PC-9 (cell line): ENCODE measurements around the gene ELF2. TPM values are rescaled to one million over a fixed set of nuclear protein-coding genes. Genes with fewer than 3 reads are reported as not detected.

ENCODE experiments used
- BruUV-seq: library from RNA; stranded (reverse); fragments of 400-500 nt; replicated peaks from 2 replicates; lab custom pipeline; 2021; lab: Mats Ljungman, UMichigan
- CTCF ChIA-PET: fragments of 300-600 bp; sonication (Branson Sonifier 250); formaldehyde crosslinking; loops from one replicate; lab custom pipeline; 2022; ENCODE audit warnings: antibody characterized with exemption; lab: Charles Lee
- POLR2A ChIA-PET: fragments of 300-600 bp; sonication (Branson Sonifier 250); formaldehyde crosslinking; loops from one replicate; lab custom pipeline; 2022; ENCODE audit warnings: antibody characterized with exemption; ENCODE audit not compliant: unreplicated experiment; lab: Charles Lee
- DNase-seq, 2 experiments: peaks; one replicate each; pipeline versions ENCODE4 v3.0.0 to v3.0.0-alpha.2; 2015 to 2022; ENCODE audit warnings: mixed read lengths in 1 of 2
- H2AFZ ChIP-seq: fragments of 200-600 bp; sonication (generic); 2 replicates; pipeline ENCODE4 v1.8.1; 2017; ENCODE audit warnings: antibody characterized with exemption
- H3F3A ChIP-seq: fragments of 200-600 bp; sonication (generic); 2 replicates; pipeline ENCODE4 v1.8.1; 2017; ENCODE audit warnings: antibody characterized with exemption, mild to moderate bottlenecking, low read depth; ENCODE audit not compliant: insufficient read depth
- H3K27ac ChIP-seq: fragments of 200-600 bp; sonication (generic); 2 replicates; pipeline ENCODE4 v1.6.1; 2016; ENCODE audit warnings: mixed run types
- H3K27me3 ChIP-seq: fragments of 200-600 bp; sonication (generic); 2 replicates; pipeline ENCODE4 v1.6.1; 2016; ENCODE audit warnings: low read depth, mixed run types; ENCODE audit not compliant: insufficient read depth
- H3K36me3 ChIP-seq: fragments of 200-600 bp; sonication (generic); 2 replicates; pipeline ENCODE4 v1.6.1; 2016; ENCODE audit warnings: low read depth, mixed run types
- H3K4me1 ChIP-seq: fragments of 200-600 bp; sonication (generic); replicated peaks from 2 replicates; pipeline ENCODE4 v1.6.1; 2016; ENCODE audit warnings: mixed run types; ENCODE audit not compliant: insufficient read depth
- H3K4me2 ChIP-seq: fragments of 200-600 bp; sonication (generic); 2 replicates; pipeline ENCODE4 v1.6.1; 2017; ENCODE audit warnings: mixed run types
- H3K4me3 ChIP-seq: fragments of 200-600 bp; sonication (generic); 2 replicates; pipeline ENCODE4 v1.6.1; 2016; ENCODE audit warnings: mixed run types
- H3K79me2 ChIP-seq: fragments of 200-600 bp; sonication (generic); 2 replicates; pipeline ENCODE4 v1.6.1; 2017; ENCODE audit warnings: low read depth, mixed run types
- H3K9me2 ChIP-seq: fragments of 200-600 bp; sonication (generic); 2 replicates; pipeline ENCODE4 v1.8.1; 2017; ENCODE audit warnings: mild to moderate bottlenecking; ENCODE audit not compliant: insufficient read depth
- H3K9me3 ChIP-seq: fragments of 200-600 bp; sonication (generic); 2 replicates; pipeline ENCODE4 v1.8.1; 2016; ENCODE audit warnings: low read depth; ENCODE audit not compliant: insufficient read depth
- H4K20me1 ChIP-seq: fragments of 200-600 bp; sonication (generic); 2 replicates; pipeline ENCODE4 v1.8.1; 2017; ENCODE audit not compliant: insufficient read depth
- CTCF ChIP-seq: fragments of 200-600 bp; sonication (generic); conservative IDR thresholded peaks from 2 replicates; pipeline ENCODE4 v1.6.1; 2017; ENCODE audit warnings: mixed run types, antibody characterized with exemption, mild to moderate bottlenecking, moderate library complexity
- EZH2 ChIP-seq: fragments of 200-600 bp; sonication (generic); IDR thresholded peaks from 2 replicates; pipeline ENCODE4 v1.8.0; 2017; ENCODE audit warnings: antibody characterized with exemption, low read depth
- intact Hi-C: fragments of 100-400 bp; cut with micrococcal nuclease; formaldehyde crosslinking; loops from one replicate; pipeline ENCODE4 v1.10.0; 2022; ENCODE audit not compliant: unreplicated experiment
- total RNA-seq: library from RNA; stranded (reverse); gene quantifications from 2 replicates; pipeline ENCODE4 v1.2.3, GENCODE V29; 2021

The ELF2 gene
- total RNA-seq, 1 experiment from 2014 or later: 30.7 TPM

- peak; percentile 69 to 97 for DNase-seq
- Histone ChIP-seq H3K27me3 (no peaks in the 10 kb centered on the region), H3K27ac (peak overlapping the region; percentile 21), H2AFZ (peak overlapping the region; percentile 93), H3K4me3 (peak overlapping the region; percentile 83), H3K36me3 (no peaks in the 10 kb centered on the region), H3K9me2 (no peaks in the 10 kb centered on the region), H3K4me2 (peak overlapping the region; percentile 99), H3K9me3 (no peaks in the 10 kb centered on the region), H3K4me1 (peaks cover 11% of the 10 kb centered on the region), H3K79me2 (peaks cover 11% of the 10 kb centered on the region), H4K20me1 (no peaks in the 10 kb centered on the region), H3F3A (peaks cover 14% of the 10 kb centered on the region; the same call in 1 of the 2 replicates)
- TSS peak; percentile 82 for BruUV-seq
- POLR2A ChIA-PET: interaction anchor here (0.6 to 1.1 kb wide), 4 partner anchors 123 to 426 kb away, joined by 3 to 9 read pairs (median 5); partner anchors contain the start of gene NAA15
- CTCF ChIA-PET: no interaction called here
- TF ChIP-seq CTCF: no peak
- intact Hi-C loops: loop anchor here (1.0 to 10.0 kb wide), 4 partner anchors 123 to 469 kb away; partner anchors contain the start of gene NAA15
These were observed 1.0 kb upstream of the ELF2 start for GRCh38 chr4:139177869-139178619.

- ChIA-PET POLR2A (interaction anchor here (0.6 to 0.7 kb wide), 8 partner anchors 8 to 934 kb away, joined by 3 to 7 read pairs (median 4); partner anchors contain the start of gene SLC7A11), CTCF (interaction anchor here (0.9 to 1.5 kb wide), 3 partner anchors 94 to 146 kb away, joined by 6 to 14 read pairs (median 7); no protein-coding TSS in a partner anchor)
- Histone ChIP-seq H3K27me3 (no peaks in the 10 kb centered on the region), H4K20me1 (no peaks in the 10 kb centered on the region), H3K79me2 (peaks cover 11% of the 10 kb centered on the region), H3K9me2 (no peaks in the 10 kb centered on the region), H3K36me3 (no peaks in the 10 kb centered on the region), H3K27ac (peak overlapping the region; percentile 26; the same call in 1 of the 2 replicates), H3K4me2 (peak overlapping the region; percentile 90), H3F3A (peaks cover 21% of the 10 kb centered on the region; the same call in 1 of the 2 replicates), H3K4me3 (peak overlapping the region; percentile 83), H3K9me3 (no peaks in the 10 kb centered on the region), H2AFZ (peak overlapping the region; percentile 94), H3K4me1 (peaks cover 26% of the 10 kb centered on the region)
- BruUV-seq: no TSS peak
- TF ChIP-seq EZH2 (no peak), CTCF (no peak)
- DNase-seq: peak; percentile 54 to 87
- intact Hi-C loops: loop anchor here (1.0 to 10.0 kb wide), 5 partner anchors 92 to 471 kb away; partner anchors contain the start of gene NAA15
These were observed 543 bp downstream of the ELF2 start for GRCh38 chr4:139176302-139177048.
